GM12801 (cell line): Measurements from ENCODE around the gene EMP2.

ENCODE experiments used
- TF ChIP-seq, protein P1 (sequence below): IDR thresholded peaks from one replicate; pipeline ENCODE4 v1.5.1; 2011; ENCODE audit warnings: control low read depth; ENCODE audit not compliant: insufficient read length; ENCODE audit errors: extremely low read depth

The EMP2 gene

DNA sequence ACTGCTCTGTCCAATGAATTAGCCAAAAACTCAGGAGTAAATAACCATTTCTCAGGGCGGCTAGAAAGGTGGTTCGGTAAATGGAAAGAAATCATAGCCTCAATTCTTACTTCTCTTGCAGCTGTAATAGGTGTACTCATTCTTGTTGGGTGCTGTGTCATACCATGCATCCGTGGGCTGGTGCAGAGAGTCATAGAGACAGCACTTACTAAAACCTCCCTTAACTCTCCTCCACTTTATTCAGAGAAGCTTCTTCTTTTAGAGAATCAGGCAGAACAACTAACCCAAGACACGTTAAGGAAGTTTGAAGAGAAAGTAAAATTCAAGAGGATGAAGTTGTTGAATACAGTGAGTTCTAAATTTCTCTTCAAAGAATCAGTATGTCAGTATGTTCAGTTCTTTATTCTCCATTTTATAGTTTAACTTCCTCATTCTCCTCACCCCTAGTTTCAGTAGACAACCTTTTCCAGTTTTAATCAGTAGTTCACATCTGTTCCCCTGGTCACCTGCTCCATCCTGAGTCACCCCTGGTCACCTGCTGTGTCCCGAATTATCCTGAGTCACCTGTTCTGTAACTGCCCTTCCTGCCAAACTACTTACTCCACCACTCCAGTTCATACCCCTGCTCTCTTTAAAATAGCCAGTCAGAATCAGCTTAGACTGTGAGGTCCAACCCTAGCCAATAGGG, 85.9 kb downstream of the EMP2 start:
- TF ChIP-seq, protein P1, sequence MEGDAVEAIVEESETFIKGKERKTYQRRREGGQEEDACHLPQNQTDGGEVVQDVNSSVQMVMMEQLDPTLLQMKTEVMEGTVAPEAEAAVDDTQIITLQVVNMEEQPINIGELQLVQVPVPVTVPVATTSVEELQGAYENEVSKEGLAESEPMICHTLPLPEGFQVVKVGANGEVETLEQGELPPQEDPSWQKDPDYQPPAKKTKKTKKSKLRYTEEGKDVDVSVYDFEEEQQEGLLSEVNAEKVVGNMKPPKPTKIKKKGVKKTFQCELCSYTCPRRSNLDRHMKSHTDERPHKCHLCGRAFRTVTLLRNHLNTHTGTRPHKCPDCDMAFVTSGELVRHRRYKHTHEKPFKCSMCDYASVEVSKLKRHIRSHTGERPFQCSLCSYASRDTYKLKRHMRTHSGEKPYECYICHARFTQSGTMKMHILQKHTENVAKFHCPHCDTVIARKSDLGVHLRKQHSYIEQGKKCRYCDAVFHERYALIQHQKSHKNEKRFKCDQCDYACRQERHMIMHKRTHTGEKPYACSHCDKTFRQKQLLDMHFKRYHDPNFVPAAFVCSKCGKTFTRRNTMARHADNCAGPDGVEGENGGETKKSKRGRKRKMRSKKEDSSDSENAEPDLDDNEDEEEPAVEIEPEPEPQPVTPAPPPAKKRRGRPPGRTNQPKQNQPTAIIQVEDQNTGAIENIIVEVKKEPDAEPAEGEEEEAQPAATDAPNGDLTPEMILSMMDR, result no peak

DNA sequence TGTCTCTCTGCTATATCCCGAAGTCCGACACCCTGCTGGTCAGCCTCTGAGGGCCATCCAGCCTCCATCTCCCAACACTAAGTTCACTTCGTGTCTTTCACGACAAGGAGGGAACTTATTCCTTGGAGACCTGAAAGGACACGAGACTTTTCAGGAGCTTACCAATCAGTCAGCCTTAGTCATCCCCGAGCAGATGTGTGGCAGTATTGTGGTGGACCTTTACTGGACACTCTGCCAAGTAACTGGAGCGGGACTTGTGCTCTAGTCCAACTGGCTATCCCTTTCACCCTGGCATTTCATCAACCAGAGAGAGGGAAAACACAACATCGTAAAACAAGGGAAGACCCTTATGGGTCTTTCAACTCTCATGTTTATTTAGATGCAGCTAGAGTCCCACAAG, 87.1 kb downstream of the EMP2 start:
- TF ChIP-seq, protein P1, result no peak

DNA sequence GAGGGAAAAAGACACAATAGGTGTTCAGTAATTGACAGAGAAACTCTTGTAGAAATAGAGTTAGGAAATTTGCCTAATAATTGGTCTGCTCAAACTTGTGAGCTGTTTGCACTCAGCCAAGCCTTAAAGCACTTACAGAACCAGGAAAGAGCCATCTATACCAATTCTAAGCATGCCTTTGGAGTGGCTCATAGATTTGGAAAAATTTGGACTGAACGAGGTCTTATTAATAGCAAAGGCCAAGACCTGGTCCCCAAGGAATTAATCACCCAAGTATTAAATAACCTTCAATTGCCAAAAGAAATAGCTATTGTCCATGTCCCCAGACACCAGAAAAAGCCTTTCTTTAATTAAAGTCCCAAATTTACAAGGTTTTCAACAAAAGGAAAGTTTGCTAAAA, 90.3 kb downstream of the EMP2 start:
- TF ChIP-seq, protein P1, result no peak

DNA sequence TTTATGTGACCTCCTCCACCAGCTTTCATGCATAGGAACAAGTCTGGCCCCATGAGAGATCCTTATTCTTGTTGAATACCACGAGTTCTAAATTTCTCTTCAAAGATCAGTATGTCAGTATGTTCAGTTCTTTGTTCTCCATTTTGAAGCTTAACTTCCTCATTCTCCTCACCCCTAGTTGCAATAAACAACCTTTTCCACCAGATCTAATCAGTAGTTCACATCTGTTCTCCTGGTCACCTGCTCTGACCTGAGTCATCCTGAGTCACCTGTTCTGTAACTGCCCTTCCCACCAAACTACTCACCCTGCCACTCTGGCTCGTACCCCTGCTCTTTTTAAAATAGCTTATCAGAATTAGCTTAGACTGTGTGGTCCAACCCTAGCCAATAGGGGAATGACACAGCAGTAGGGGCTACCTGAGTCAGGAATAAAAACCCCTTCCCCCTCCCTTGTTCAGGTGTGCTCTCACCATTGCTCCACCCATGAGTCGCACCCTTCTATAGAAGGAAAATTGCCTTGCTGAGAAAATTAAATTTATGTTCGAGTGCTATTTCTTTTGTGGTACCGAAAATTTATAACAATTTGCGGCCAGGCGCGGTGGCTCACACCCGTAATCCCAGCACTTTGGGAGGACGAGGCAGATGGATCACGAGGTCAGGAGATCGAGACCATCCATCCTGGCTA, 94.6 kb downstream of the EMP2 start:
- TF ChIP-seq, protein P1, result no peak

DNA sequence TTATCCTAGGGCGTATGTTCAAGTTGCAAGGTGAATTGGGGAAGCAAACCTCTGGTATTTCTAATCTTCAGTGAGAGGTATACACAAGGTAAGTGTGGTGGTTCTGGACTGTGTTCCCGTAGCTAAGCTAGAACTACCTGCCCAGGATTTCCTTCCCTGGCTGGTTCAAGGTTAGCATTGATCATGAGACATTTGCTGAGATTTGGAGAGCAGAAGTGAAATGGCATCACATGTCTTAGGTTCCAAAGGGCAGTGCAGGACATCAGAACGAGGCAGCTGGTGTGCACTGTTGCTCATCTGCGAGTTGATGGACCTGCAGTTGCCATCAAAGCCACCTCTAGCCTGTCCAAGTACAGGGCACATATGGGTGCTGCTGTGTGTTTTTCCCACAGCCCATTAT, 95.2 kb downstream of the EMP2 start:
- TF ChIP-seq, protein P1, result no peak

DNA sequence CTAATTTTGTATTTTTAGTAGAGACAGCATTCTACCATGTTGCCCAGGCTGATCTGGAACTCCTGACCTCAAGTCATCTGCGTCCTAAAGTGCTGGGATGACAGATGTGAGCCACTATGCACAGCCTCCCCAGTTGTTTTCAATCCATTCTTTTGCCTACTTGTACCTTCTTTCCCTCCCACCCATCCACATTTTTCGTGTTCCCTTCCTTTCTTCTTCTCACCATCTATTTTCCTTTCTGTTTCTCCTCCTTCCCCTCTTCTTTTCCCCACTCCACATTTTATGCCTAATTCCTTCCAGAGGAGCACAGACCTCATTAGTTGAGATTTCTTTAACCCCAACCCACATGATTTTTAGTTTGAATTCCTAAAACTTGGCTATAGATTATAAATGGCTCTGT, 100.2 kb downstream of the EMP2 start:
- TF ChIP-seq, protein P1, result no peak
